Measurements from ENCODE around the gene FAM210A. TPM values are rescaled to one million over a fixed set of nuclear protein-coding genes. Genes with fewer than 3 reads are reported as not detected.

FAM210A gene
- total RNA-seq, 1 experiment from 2014 or later: 26.2 TPM

GRCh38 chr18:13645093-13645492, 81.3 kb downstream of the FAM210A start:
- Histone ChIP-seq H3K79me2 (ENCODE audit: insufficient read depth, low read length) (no peaks in the 10 kb centered on the region), H3K9ac (ENCODE audit: low read length) (no peak overlapping the region), H3K9me2 (ENCODE audit: insufficient read depth) (no peaks in the 10 kb centered on the region), H3K4me3 (replicated peaks in 1 of 2; ENCODE audit: low read depth in 1 of 2, low read length in 2 of 2) (no peak overlapping the region), H3K27ac (ENCODE audit: low read depth, low read length) (no peak overlapping the region), H3K4me1 (ENCODE audit: control insufficient read depth in 1 of 2, insufficient read depth in 2 of 2, low read length in 2 of 2) (no peaks in the 10 kb centered on the region), H3K36me3 (ENCODE audit: control insufficient read depth in 1 of 2, insufficient read depth in 2 of 2, low read length in 2 of 2) (no peaks in the 10 kb centered on the region), H3K27me3 (ENCODE audit: insufficient read depth, low read length) (no peaks in the 10 kb centered on the region), H3K4me2 (ENCODE audit: low read length) (no peak overlapping the region), H4K20me1 (ENCODE audit: insufficient read depth) (no peaks in the 10 kb centered on the region), H3K9me3 (ENCODE audit: control insufficient read depth in 1 of 2, insufficient read depth in 1 of 2, low read depth in 1 of 2, low read length in 2 of 2) (no peaks in the 10 kb centered on the region), H2AFZ (ENCODE audit: low read depth, low read length, poor library complexity, severe bottlenecking) (no peak overlapping the region)
- ChIA-PET CTCF (no interaction called here), POLR2A (no interaction called here), RAD21 (ENCODE audit: low non-redundant PET in 1 of 2, low total read pairs in 2 of 2, uncharacterized antibody in 2 of 2, unreplicated experiment in 2 of 2) (no interaction called here)
- ATAC-seq (no peak), DNase-seq (ENCODE audit: low read depth, low spot score) (no peak)
- intact Hi-C loops (cut with micrococcal nuclease): no loop called here
- no TSS peak for BruUV-seq (replicated peaks)
- TF ChIP-seq REST (IDR thresholded peaks at IDR 0.05; ENCODE audit: low read depth): no peak
- no peak for TF ChIP-seq POLR2AphosphoS5 (IDR thresholded peaks at IDR 0.05; ENCODE audit: low read depth, low read length)
- no peak for TF ChIP-seq SP1 (IDR thresholded peaks at IDR 0.05; ENCODE audit: low read depth)
- no peak for TF ChIP-seq ATF3 (IDR thresholded peaks at IDR 0.05)
- no peak for TF ChIP-seq CBX3 (IDR thresholded peaks at IDR 0.05; ENCODE audit: low read depth)
- TF ChIP-seq CEBPB (IDR thresholded peaks at IDR 0.05; ENCODE audit: low read depth): no peak
- no peak for TF ChIP-seq ELF1 (IDR thresholded peaks at IDR 0.05; ENCODE audit: borderline replicate concordance, low read depth)
- TF ChIP-seq EZH2 (IDR thresholded peaks at IDR 0.05): no peak
- TF ChIP-seq MAX (IDR thresholded peaks at IDR 0.05): no peak
- no peak for TF ChIP-seq YY1 (IDR thresholded peaks at IDR 0.05; ENCODE audit: extremely low read depth, insufficient replicate concordance, low read depth, low read length)
- no peak for TF ChIP-seq POLR2A (IDR thresholded peaks at IDR 0.05; ENCODE audit: borderline replicate concordance, extremely low read depth, insufficient read depth, insufficient read length)
- TF ChIP-seq JUND (IDR thresholded peaks at IDR 0.05): no peak
- no peak for TF ChIP-seq CTCF (IDR thresholded peaks at IDR 0.05 in 2 of 3, conservative IDR thresholded peaks at IDR 0.05 in 1 of 3; ENCODE audit: borderline replicate concordance in 1 of 3, insufficient read depth in 1 of 3, low read depth in 2 of 3, low read length in 2 of 3)
- no peak for TF ChIP-seq SIN3A (IDR thresholded peaks at IDR 0.05; ENCODE audit: low read depth)
- no peak for TF ChIP-seq SRF (IDR thresholded peaks at IDR 0.05; ENCODE audit: low read depth)
- no peak for TF ChIP-seq ZFX (IDR thresholded peaks at IDR 0.05)
- TF ChIP-seq ZNF274 (IDR thresholded peaks at IDR 0.05; ENCODE audit: low read depth, low read length): no peak

All from HCT116 (cell line).